Endothelial cell of umbilical vein (primary cell): ENCODE data around the gene YJU2. TPM values are rescaled to one million over a fixed set of nuclear protein-coding genes. Genes with fewer than 3 reads are reported as not detected.

Source experiments
- BruUV-seq: library from RNA; stranded (reverse); fragments of 400-500 nt; replicated peaks from 2 replicates; lab custom pipeline; 2021; lab: Mats Ljungman, UMichigan
- CTCF ChIA-PET: fragments of 300-600, 350-600 bp; sonication (Branson Sonifier 250); formaldehyde crosslinking; loops from one replicate; lab custom pipeline; 2021; ENCODE audit warnings: antibody characterized with exemption, inconsistent platforms; lab: Charles Lee
- POLR2A ChIA-PET: fragments of 300-600, 350-600 bp; sonication (Branson Sonifier 250); formaldehyde crosslinking; loops from one replicate; lab custom pipeline; 2021; ENCODE audit warnings: antibody characterized with exemption, inconsistent platforms; lab: Charles Lee
- DNase-seq: peaks from one replicate; pipeline ENCODE4 v3.0.0-alpha.2; 2011; ENCODE audit warnings: low read depth, low spot score
- FAIRE-seq: peaks from 2 replicates; lab custom pipeline; 2011; peaks lifted over from hg19 to GRCh38; lab: Jason Lieb, UNC
- H2AFZ ChIP-seq: 2 replicates; pipeline ENCODE4 v1.6.0; 2012; ENCODE audit warnings: low read depth, low read length, control low read depth, inconsistent platforms
- H3K27ac ChIP-seq: 2 replicates; pipeline ENCODE4 v1.5.1; 2011; ENCODE audit warnings: low read depth, mild to moderate bottlenecking, control low read depth, low read length, moderate library complexity; ENCODE audit not compliant: insufficient read depth
- H3K27me3 ChIP-seq, 2 experiments: 2 replicates each; pipeline versions ENCODE4 v1.6.0 to v1.6.1; 2011; ENCODE audit warnings: low read length in 2 of 2, mixed read lengths in 1 of 2; ENCODE audit not compliant: control insufficient read depth in 2 of 2, insufficient read depth in 2 of 2
- H3K36me3 ChIP-seq, 2 experiments: 2 replicates in 1 of 2; 3 replicates in 1 of 2; pipeline ENCODE4 v1.5.1; 2011; ENCODE audit warnings: low read length in 2 of 2, mild to moderate bottlenecking in 1 of 2, moderate library complexity in 1 of 2; ENCODE audit not compliant: control insufficient read depth in 2 of 2, insufficient read depth in 2 of 2; ENCODE audit errors: extremely low read depth in 1 of 2
- H3K4me1 ChIP-seq: 3 replicates; pipeline ENCODE4 v1.5.1; 2011; ENCODE audit warnings: mild to moderate bottlenecking, low read length; ENCODE audit not compliant: control insufficient read depth, insufficient read depth; ENCODE audit errors: extremely low read depth
- H3K4me2 ChIP-seq: 2 replicates; pipeline ENCODE4 v1.6.1; 2011; ENCODE audit warnings: low read length, control low read depth, mixed read lengths; ENCODE audit not compliant: insufficient read depth
- H3K4me3 ChIP-seq, 3 experiments: fragments of 200-600 bp in 1 of 3; sonication (generic), shearing (Covaris generic) in 1 of 3; replicated peaks in 1 of 3; 2 replicates each; pipeline ENCODE4 v1.5.1; 2011 to 2016; ENCODE audit warnings: control low read depth in 3 of 3, low read length in 3 of 3, mild to moderate bottlenecking in 2 of 3, inconsistent platforms in 1 of 3, low read depth in 1 of 3, moderate library complexity in 1 of 3; ENCODE audit not compliant: insufficient read depth in 1 of 3
- H3K79me2 ChIP-seq: 2 replicates; pipeline ENCODE4 v1.6.0; 2012; ENCODE audit warnings: low read length, inconsistent platforms; ENCODE audit not compliant: control insufficient read depth, insufficient read depth
- H3K9ac ChIP-seq: replicated peaks from 2 replicates; pipeline ENCODE3; 2011; ENCODE audit warnings: low read length, control low read depth; ENCODE audit not compliant: insufficient read depth; ENCODE audit errors: extremely low read depth
- H3K9me1 ChIP-seq: replicated peaks from 3 replicates; pipeline ENCODE4 v1.6.0; 2011; ENCODE audit warnings: mild to moderate bottlenecking, low read length; ENCODE audit not compliant: control insufficient read depth, insufficient read depth; ENCODE audit errors: extremely low read depth
- H3K9me3 ChIP-seq: replicated peaks from 2 replicates; pipeline ENCODE4 v1.5.1; 2012; ENCODE audit warnings: low read length, inconsistent platforms; ENCODE audit not compliant: control insufficient read depth, insufficient read depth
- H4K20me1 ChIP-seq: replicated peaks from 2 replicates; pipeline ENCODE3; 2011; ENCODE audit warnings: mild to moderate bottlenecking, low read length; ENCODE audit not compliant: control insufficient read depth, insufficient read depth; ENCODE audit errors: extremely low read depth
- EZH2 ChIP-seq: IDR thresholded peaks from 2 replicates; pipeline ENCODE4 v1.6.1; 2012; ENCODE audit warnings: borderline replicate concordance, low read depth, mild to moderate bottlenecking, moderate library complexity, low read length, inconsistent platforms; ENCODE audit not compliant: severe bottlenecking
- FOS ChIP-seq: IDR thresholded peaks from 2 replicates; pipeline ENCODE4 v1.6.1; 2011; ENCODE audit warnings: mild to moderate bottlenecking, low read length, moderate library complexity, borderline replicate concordance; ENCODE audit not compliant: insufficient read depth
- GATA2 ChIP-seq: IDR thresholded peaks from 2 replicates; pipeline ENCODE4 v1.7.0; 2011; ENCODE audit warnings: low read depth, mild to moderate bottlenecking, moderate library complexity, mixed read lengths, low read length; ENCODE audit not compliant: insufficient read length, insufficient read depth
- JUN ChIP-seq: IDR thresholded peaks from 2 replicates; pipeline ENCODE4 v1.6.1; 2011; ENCODE audit warnings: borderline replicate concordance, low read depth; ENCODE audit not compliant: insufficient read length, insufficient read depth
- MYC ChIP-seq: IDR thresholded peaks from one replicate; pipeline ENCODE4 v1.6.1; 2011; ENCODE audit warnings: mild to moderate bottlenecking, low read depth, low read length
- POLR2A ChIP-seq: IDR thresholded peaks from 2 replicates; pipeline ENCODE4 v1.6.1; 2012; ENCODE audit warnings: low read depth, mild to moderate bottlenecking, control low read depth, low read length
- POLR2AphosphoS5 ChIP-seq: IDR thresholded peaks from 2 replicates; pipeline ENCODE4 v1.6.1; 2012; ENCODE audit warnings: low read depth, mild to moderate bottlenecking, control low read depth, low read length, moderate library complexity; ENCODE audit not compliant: insufficient read depth
- dilution Hi-C: fragments of 300-500 bp; cut with MboI; formaldehyde crosslinking; loops from one replicate; pipeline ENCODE4 v1.15.0; 2019; ENCODE audit warnings: low sequenced_read_pairs; ENCODE audit not compliant: extremely low pct_ligation_motif_present
- intact Hi-C: fragments of 100-400 bp; cut with micrococcal nuclease; formaldehyde crosslinking; loops from one replicate; pipeline ENCODE4 v1.10.0; 2022
- polyA plus RNA-seq, 4 experiments: library from polyadenylated mRNA; depleted of rRNA in 3 of 4; stranded (reverse) in 3 of 4; unstranded in 1 of 4; fragments of >200 nt; gene quantifications; 2 replicates each; pipeline versions ENCODE4 v1.2.1 to v1.2.3, GENCODE V29; 2011 to 2012; ENCODE audit warnings: missing spikeins in 1 of 4
- total RNA-seq: library from RNA; stranded (reverse); gene quantifications from 2 replicates; pipeline ENCODE4 v1.2.3, GENCODE V29; 2021
- TF ChIP-seq, protein P1 (sequence below), 2 donors: IDR thresholded peaks; 1 replicate in 1 of 2; 2 replicates in 1 of 2; pipeline ENCODE4 v1.5.1; 2011; ENCODE audit warnings: low read length in 2 of 2, mild to moderate bottlenecking in 2 of 2, moderate library complexity in 2 of 2, control low read depth in 1 of 2, inconsistent platforms in 1 of 2, low read depth in 1 of 2; ENCODE audit not compliant: insufficient read depth in 1 of 2; ENCODE audit errors: extremely low read depth in 1 of 2
- TF ChIP-seq, protein P2 (sequence below): IDR thresholded peaks from 2 replicates; pipeline ENCODE4 v1.6.1; 2011; ENCODE audit not compliant: insufficient read depth, insufficient read length

The YJU2 gene
- total and polyA plus RNA-seq, 2 donors (not counting 3 experiments of a cell fraction or from before 2014, with no cell fraction given), result 20.7 to 21.5 TPM

DNA sequence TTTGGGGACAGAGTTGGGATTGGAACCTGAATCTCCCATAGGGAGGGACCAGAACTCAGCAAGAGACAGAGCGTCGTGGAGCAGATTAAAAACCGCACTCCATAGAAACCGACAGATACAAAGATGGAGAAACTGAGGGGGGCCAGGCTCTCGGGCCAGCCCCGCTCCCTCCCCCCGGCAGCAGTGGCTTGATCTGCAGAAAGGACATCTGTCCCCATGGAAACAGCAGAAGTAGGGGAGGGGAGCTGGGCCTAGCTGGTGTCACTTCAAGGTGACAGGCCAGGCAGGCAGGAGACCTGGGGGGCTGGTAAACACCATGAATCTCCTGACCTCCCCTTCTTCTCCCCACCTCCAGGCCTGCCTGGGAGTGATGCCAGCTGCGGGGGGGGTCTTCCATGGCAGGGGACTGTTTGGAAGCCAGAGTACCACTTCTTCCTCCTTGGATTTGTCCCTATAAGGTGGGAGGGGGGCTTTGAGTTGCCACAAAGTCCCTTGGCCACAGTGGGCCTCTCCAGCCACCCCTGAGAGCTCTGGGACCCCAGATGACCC lies 44.4 kb downstream of the YJU2 start:
- ChIA-PET CTCF (interaction anchor here (0.8 kb wide), 1 partner anchor 10 kb away, joined by 4 read pairs; no protein-coding TSS in a partner anchor), POLR2A (no interaction called here)
- H3K79me2 ChIP-seq, result no peaks in the 10 kb centered on the region
- no peak overlapping the region for H3K9ac ChIP-seq
- no peaks in the 10 kb centered on the region for H3K36me3 ChIP-seq
- intact Hi-C loops, result no loop called here
- no peaks in the 10 kb centered on the region for H3K9me1 ChIP-seq
- no peaks in the 10 kb centered on the region for H4K20me1 ChIP-seq
- H3K9me3 ChIP-seq, result no peaks in the 10 kb centered on the region
- no TSS peak for BruUV-seq
- H3K4me1 ChIP-seq, result no peaks in the 10 kb centered on the region
- no peaks in the 10 kb centered on the region for H3K27me3 ChIP-seq
- dilution Hi-C loops, result no loop called here
- DNase-seq (no peak), FAIRE-seq (no peak)
- TF ChIP-seq MYC (no peak), POLR2AphosphoS5 (no peak)
- H3K4me3 ChIP-seq, result no peak overlapping the region
- no peak overlapping the region for H2AFZ ChIP-seq
- no peak overlapping the region for H3K27ac ChIP-seq
- no peak overlapping the region for H3K4me2 ChIP-seq

DNA sequence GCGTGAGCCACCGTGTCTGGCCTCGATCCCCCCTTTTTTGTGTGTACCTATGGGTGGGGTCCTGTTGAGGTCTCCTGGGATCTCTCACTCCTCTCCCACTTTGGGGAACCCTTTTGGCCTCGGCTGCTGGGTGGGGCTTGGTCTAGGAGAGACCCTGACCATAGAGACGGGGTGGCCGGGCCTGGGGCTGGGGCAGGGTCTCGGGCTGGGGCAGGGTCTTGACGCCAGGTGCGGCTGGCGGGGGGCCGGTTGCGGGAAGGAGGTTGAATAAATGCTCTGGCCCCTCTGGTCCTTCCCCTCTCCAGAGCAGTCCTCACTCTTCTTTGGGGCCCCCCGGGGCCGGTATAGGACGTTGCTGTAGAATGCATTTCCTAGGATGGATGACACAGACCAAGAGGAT lies 45.6 kb downstream of the YJU2 start:
- TF ChIP-seq POLR2AphosphoS5 (no peak), POLR2A (no peak), EZH2 (no peak), JUN (no peak), MYC (no peak), GATA2 (no peak), FOS (no peak)
- TF ChIP-seq, protein P1, sequence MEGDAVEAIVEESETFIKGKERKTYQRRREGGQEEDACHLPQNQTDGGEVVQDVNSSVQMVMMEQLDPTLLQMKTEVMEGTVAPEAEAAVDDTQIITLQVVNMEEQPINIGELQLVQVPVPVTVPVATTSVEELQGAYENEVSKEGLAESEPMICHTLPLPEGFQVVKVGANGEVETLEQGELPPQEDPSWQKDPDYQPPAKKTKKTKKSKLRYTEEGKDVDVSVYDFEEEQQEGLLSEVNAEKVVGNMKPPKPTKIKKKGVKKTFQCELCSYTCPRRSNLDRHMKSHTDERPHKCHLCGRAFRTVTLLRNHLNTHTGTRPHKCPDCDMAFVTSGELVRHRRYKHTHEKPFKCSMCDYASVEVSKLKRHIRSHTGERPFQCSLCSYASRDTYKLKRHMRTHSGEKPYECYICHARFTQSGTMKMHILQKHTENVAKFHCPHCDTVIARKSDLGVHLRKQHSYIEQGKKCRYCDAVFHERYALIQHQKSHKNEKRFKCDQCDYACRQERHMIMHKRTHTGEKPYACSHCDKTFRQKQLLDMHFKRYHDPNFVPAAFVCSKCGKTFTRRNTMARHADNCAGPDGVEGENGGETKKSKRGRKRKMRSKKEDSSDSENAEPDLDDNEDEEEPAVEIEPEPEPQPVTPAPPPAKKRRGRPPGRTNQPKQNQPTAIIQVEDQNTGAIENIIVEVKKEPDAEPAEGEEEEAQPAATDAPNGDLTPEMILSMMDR (IDR thresholded peaks at IDR 0.05; ENCODE audit: extremely low read depth in 1 of 2, insufficient read depth in 1 of 2, low read depth in 1 of 2, low read length in 2 of 2), result no peak
- TF ChIP-seq, protein P2, sequence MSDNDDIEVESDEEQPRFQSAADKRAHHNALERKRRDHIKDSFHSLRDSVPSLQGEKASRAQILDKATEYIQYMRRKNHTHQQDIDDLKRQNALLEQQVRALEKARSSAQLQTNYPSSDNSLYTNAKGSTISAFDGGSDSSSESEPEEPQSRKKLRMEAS, result no peak
- no peak overlapping the region for H3K27ac ChIP-seq
- H2AFZ ChIP-seq, result no peak overlapping the region
- BruUV-seq, result no TSS peak
- H3K4me3 ChIP-seq, result no peak overlapping the region
- CTCF ChIA-PET, result no interaction called here
- H4K20me1 ChIP-seq, result no peaks in the 10 kb centered on the region
- no peaks in the 10 kb centered on the region for H3K4me1 ChIP-seq
- POLR2A ChIA-PET, result no interaction called here
- H3K9me3 ChIP-seq, result no peaks in the 10 kb centered on the region
- no peak for DNase-seq
- dilution Hi-C loops (no loop called here), intact Hi-C loops (no loop called here)
- no peaks in the 10 kb centered on the region for H3K79me2 ChIP-seq
- H3K4me2 ChIP-seq, result no peak overlapping the region
- H3K9me1 ChIP-seq, result no peaks in the 10 kb centered on the region
- no peak overlapping the region for H3K9ac ChIP-seq
- H3K27me3 ChIP-seq, result no peaks in the 10 kb centered on the region
- H3K36me3 ChIP-seq, result no peaks in the 10 kb centered on the region
- no peak for FAIRE-seq
